H4 (cell line): Measurements from ENCODE around the gene ADAMTS4. TPM values are rescaled to one million over a fixed set of nuclear protein-coding genes. Genes with fewer than 3 reads are reported as not detected.

Experiments
- DNase-seq: peaks from one replicate; pipeline ENCODE4 v3.0.0-alpha.2; 2015; ENCODE audit warnings: low spot score
- total RNA-seq: library from RNA; depleted of rRNA; stranded (reverse); fragments of >200 nt; shearing (Covaris generic); gene quantifications from 2 replicates; pipeline ENCODE4 v1.2.3, GENCODE V29; 2014

Gene ADAMTS4
- total RNA-seq, 1 experiment from 2014 or later: not detected

GRCh38 chr1:161196111-161196510, 2.7 kb downstream of the ADAMTS4 start:
- no peak for DNase-seq

GRCh38 chr1:161195171-161195570, 3.7 kb downstream of the ADAMTS4 start:
- no peak for DNase-seq

- DNase-seq: no peak
Observed at GRCh38 chr1:161193561-161194235, 5.2 kb downstream of the ADAMTS4 start.

- DNase-seq: peak; percentile 55
Observed at GRCh38 chr1:161192476-161193465, 6.1 kb downstream of the ADAMTS4 start.

- DNase-seq: no peak
Observed at GRCh38 chr1:161191971-161192370, 6.9 kb downstream of the ADAMTS4 start.

GRCh38 chr1:161190962-161191521, 7.8 kb downstream of the ADAMTS4 start:
- DNase-seq: no peak

GRCh38 chr1:161189036-161189435, 9.8 kb downstream of the ADAMTS4 start:
- no peak for DNase-seq

GRCh38 chr1:161188381-161188780, 10.5 kb downstream of the ADAMTS4 start:
- DNase-seq: no peak

GRCh38 chr1:161187311-161187710, 11.5 kb downstream of the ADAMTS4 start:
- no peak for DNase-seq

GRCh38 chr1:161185732-161186311, 13.0 kb downstream of the ADAMTS4 start:
- no peak for DNase-seq

- peak; percentile 32 for DNase-seq
Observed at GRCh38 chr1:161185282-161185682, 13.6 kb downstream of the ADAMTS4 start.

GRCh38 chr1:161182214-161182613, 16.6 kb downstream of the ADAMTS4 start:
- no peak for DNase-seq

GRCh38 chr1:161180639-161181038, 18.2 kb downstream of the ADAMTS4 start:
- DNase-seq: no peak

GRCh38 chr1:161179698-161180097, 19.2 kb downstream of the ADAMTS4 start:
- no peak for DNase-seq

- no peak for DNase-seq
Observed at GRCh38 chr1:161177936-161178244, 21.0 kb downstream of the ADAMTS4 start.

GRCh38 chr1:161177112-161177935, 21.5 kb downstream of the ADAMTS4 start, which contains the start of gene B4GALT3:
B4GALT3 (minus strand) TSS chr1:161177507; CDS start chr1:161176060, 1,447 bp downstream.
- DNase-seq: peak; percentile 56

GRCh38 chr1:161176468-161177111, 22.3 kb downstream of the ADAMTS4 start:
- no peak for DNase-seq

- DNase-seq: no peak
Observed at GRCh38 chr1:161175771-161176453, 22.9 kb downstream of the ADAMTS4 start.

GRCh38 chr1:161174911-161175310, 23.9 kb downstream of the ADAMTS4 start:
- DNase-seq: no peak

- no peak for DNase-seq
Observed at GRCh38 chr1:161173711-161174110, 25.1 kb downstream of the ADAMTS4 start.
